SK-N-SH (cell line): Measurements from ENCODE around the gene FAM184A. TPM values are rescaled to one million over a fixed set of nuclear protein-coding genes. Genes with fewer than 3 reads are reported as not detected.

Source experiments
- CTCF ChIA-PET: fragments of 300-600, 350-600 bp; formaldehyde crosslinking; extraction: SDS; loops from one replicate; lab custom pipeline; 2021; lab: Yijun Ruan, JAX
- POLR2A ChIA-PET: fragments of 350-600 bp; sonication (Branson Sonifier 250); formaldehyde crosslinking; extraction: SDS; loops from one replicate; lab custom pipeline; 2020; ENCODE audit warnings: antibody characterized with exemption, inconsistent platforms; lab: Yijun Ruan, JAX
- DNase-seq: peaks from one replicate; pipeline ENCODE4 v3.0.0; 2012
- H2AFZ ChIP-seq: fragments of 200-600 bp; sonication (generic); 2 replicates; pipeline ENCODE4 v1.8.1; 2016; ENCODE audit warnings: antibody characterized with exemption, mild to moderate bottlenecking, low read depth
- H3F3A ChIP-seq: fragments of 200-600 bp; sonication (generic); replicated peaks from 2 replicates; pipeline ENCODE3; 2016; ENCODE audit warnings: antibody characterized with exemption, mild to moderate bottlenecking; ENCODE audit not compliant: insufficient read depth
- H3K27ac ChIP-seq, 2 experiments: fragments of 200-500 bp in 1 of 2; fragments of 200-600 bp in 1 of 2; sonication (Bioruptor generic) in 1 of 2; sonication (generic), shearing (Covaris generic) in 1 of 2; 2 replicates each; pipeline versions ENCODE4 v1.5.1 to v1.6.1; 2014 to 2016; ENCODE audit warnings: low read depth in 2 of 2, inconsistent platforms in 1 of 2, low read length in 1 of 2, mild to moderate bottlenecking in 1 of 2, mixed read lengths in 1 of 2
- H3K27me3 ChIP-seq: fragments of 200-600 bp; sonication (generic), shearing (Covaris generic); 2 replicates; pipeline ENCODE4 v1.6.1; 2016; ENCODE audit warnings: mixed run types; ENCODE audit not compliant: insufficient read depth
- H3K36me3 ChIP-seq, 2 experiments: fragments of 200-500 bp in 1 of 2; fragments of 200-600 bp in 1 of 2; sonication (Bioruptor generic) in 1 of 2; sonication (generic) in 1 of 2; replicated peaks in 1 of 2; 2 replicates each; pipeline versions ENCODE3 to v1.5.1; 2014 to 2016; ENCODE audit warnings: low read length in 1 of 2, mild to moderate bottlenecking in 1 of 2; ENCODE audit not compliant: insufficient read depth in 2 of 2, control insufficient read depth in 1 of 2
- H3K4me1 ChIP-seq, 2 experiments: fragments of 200-500 bp in 1 of 2; fragments of 200-600 bp in 1 of 2; sonication (Bioruptor generic) in 1 of 2; sonication (generic), shearing (Covaris generic) in 1 of 2; 2 replicates each; pipeline versions ENCODE4 v1.5.1 to v1.6.1; 2014 to 2016; ENCODE audit warnings: low read depth in 1 of 2, low read length in 1 of 2, mixed run types in 1 of 2; ENCODE audit not compliant: insufficient read depth in 2 of 2, control insufficient read depth in 1 of 2
- H3K4me2 ChIP-seq: fragments of 200-600 bp; sonication (generic), shearing (Covaris generic); 2 replicates; pipeline ENCODE4 v1.6.1; 2017; ENCODE audit warnings: mixed run types
- H3K4me3 ChIP-seq, 2 experiments: fragments of 200-500 bp in 1 of 2; fragments of 200-600 bp in 1 of 2; sonication (Bioruptor generic) in 1 of 2; sonication (generic), shearing (Covaris generic) in 1 of 2; 2 replicates each; pipeline versions ENCODE4 v1.5.1 to v1.8.1; 2014 to 2016; ENCODE audit warnings: low read depth in 2 of 2, inconsistent platforms in 1 of 2, low read length in 1 of 2, mild to moderate bottlenecking in 1 of 2, mixed read lengths in 1 of 2, moderate library complexity in 1 of 2
- H3K79me2 ChIP-seq: fragments of 200-600 bp; sonication (generic); 2 replicates; pipeline ENCODE4 v1.8.1; 2017; ENCODE audit warnings: mild to moderate bottlenecking; ENCODE audit not compliant: insufficient read depth
- H3K9ac ChIP-seq: fragments of 200-600 bp; sonication (generic); 2 replicates; pipeline ENCODE4 v1.6.1; 2017; ENCODE audit warnings: mixed run types
- H3K9me2 ChIP-seq: fragments of 200-600 bp; sonication (generic); 2 replicates; pipeline ENCODE4 v1.6.1; 2017; ENCODE audit warnings: mixed run types
- H3K9me3 ChIP-seq: fragments of 200-600 bp; sonication (generic); 2 replicates; pipeline ENCODE4 v1.6.1; 2017; ENCODE audit warnings: mixed run types, mild to moderate bottlenecking, moderate library complexity
- H4K20me1 ChIP-seq: fragments of 200-600 bp; sonication (generic); 2 replicates; pipeline ENCODE4 v1.6.1; 2017; ENCODE audit warnings: mild to moderate bottlenecking, mixed run types; ENCODE audit not compliant: insufficient read depth
- CHD2 ChIP-seq: fragments of 150-350 bp; IDR thresholded peaks from 2 replicates; pipeline ENCODE4 v1.6.1; 2018; ENCODE audit warnings: low read length; ENCODE audit not compliant: partially characterized antibody
- EZH2phosphoT487 ChIP-seq: fragments of 200-600 bp; sonication (generic); IDR thresholded peaks from 2 replicates; pipeline ENCODE4 v1.6.1; 2017; ENCODE audit warnings: low read depth, mixed run types, mild to moderate bottlenecking, antibody characterized with exemption, moderate library complexity, borderline replicate concordance
- FOXJ3 ChIP-seq: sonication (generic); formaldehyde crosslinking; IDR thresholded peaks from 2 replicates; pipeline ENCODE4 v1.5.1; 2020; ENCODE audit warnings: mild to moderate bottlenecking, missing genetic modification reagents
- JUND ChIP-seq: IDR thresholded peaks from 2 replicates; pipeline ENCODE4 v1.4.0; 2012
- MEF2A ChIP-seq: IDR thresholded peaks from 2 replicates; pipeline ENCODE4 v1.4.0; 2012; ENCODE audit warnings: low read depth, borderline replicate concordance
- NFIC ChIP-seq: IDR thresholded peaks from 2 replicates; pipeline ENCODE4 v1.4.0; 2012; ENCODE audit warnings: borderline replicate concordance
- NRF1 ChIP-seq: IDR thresholded peaks from 2 replicates; pipeline ENCODE4 v1.6.1; 2012; ENCODE audit warnings: low read depth, mild to moderate bottlenecking, low read length
- RFX5 ChIP-seq: IDR thresholded peaks from 2 replicates; pipeline ENCODE4 v1.6.1; 2012; ENCODE audit warnings: mild to moderate bottlenecking, improper control_type of control experiment, low read length
- RXRA ChIP-seq: IDR thresholded peaks from 2 replicates; pipeline ENCODE4 v1.4.0; 2012; ENCODE audit warnings: low read depth, mild to moderate bottlenecking, borderline replicate concordance
- TEAD4 ChIP-seq: IDR thresholded peaks from 2 replicates; pipeline ENCODE4 v1.4.0; 2012; ENCODE audit warnings: mild to moderate bottlenecking, borderline replicate concordance; ENCODE audit not compliant: insufficient read depth
- YY1 ChIP-seq: IDR thresholded peaks from 2 replicates; pipeline ENCODE4 v1.4.0; 2012; ENCODE audit warnings: low read depth, mild to moderate bottlenecking
- WGBS: methylation state at CpG from one replicate; pipeline ENCODE4 v1.1.6; 2017; ENCODE audit warnings: low lambda C conversion rate; 5-methylcytosine and 5-hydroxymethylcytosine counted together
- polyA plus RNA-seq, 3 experiments: library from polyadenylated mRNA; depleted of rRNA; stranded (reverse); fragments of >200 nt; gene quantifications; 2 replicates each; pipeline ENCODE4 v1.2.3, GENCODE V29; 2012
- TF ChIP-seq, protein P1 (sequence below): IDR thresholded peaks from 2 replicates; pipeline ENCODE4; 2012
- TF ChIP-seq, protein P2 (sequence below): fragments of 200-600 bp; sonication (generic); IDR thresholded peaks from 2 replicates; pipeline ENCODE4 v1.6.1; 2017; ENCODE audit warnings: antibody characterized with exemption, mild to moderate bottlenecking, moderate library complexity
- TF ChIP-seq, protein P3 (sequence below): IDR thresholded peaks from 2 replicates; pipeline ENCODE4 v1.4.0; 2012; ENCODE audit warnings: low read depth
- TF ChIP-seq, protein P4 (sequence below): IDR thresholded peaks from 2 replicates; pipeline ENCODE4 v1.4.0; 2012; ENCODE audit warnings: low read depth, borderline replicate concordance

Gene FAM184A
- polyA plus RNA-seq, 1 of the 3 experiments (the other 2 are of a cell fraction): 0.38 TPM

DNA sequence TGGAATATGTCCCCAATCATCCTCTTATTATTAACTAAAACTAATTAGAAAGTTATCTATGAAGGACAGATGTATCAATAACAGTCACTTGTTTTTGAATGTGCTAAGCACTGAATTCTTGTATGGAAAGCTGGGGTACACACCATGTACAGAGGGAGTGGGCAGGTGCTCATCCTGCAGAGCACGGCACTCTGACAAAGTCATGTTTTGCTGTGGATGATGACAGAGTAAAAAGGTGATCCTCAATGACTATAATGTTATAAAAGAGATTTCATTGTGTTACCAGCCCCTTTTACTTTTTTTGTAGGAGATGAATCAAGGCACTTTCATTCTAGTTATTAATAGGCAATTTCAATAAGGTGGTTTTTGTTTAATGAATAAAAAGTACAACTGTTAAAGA lies 92.2 kb downstream of the FAM184A start:
- Histone ChIP-seq H3K27ac (no peak overlapping the region), H3K9me2 (no peaks in the 10 kb centered on the region), H3K9me3 (no peaks in the 10 kb centered on the region), H3K27me3 (no peaks in the 10 kb centered on the region), H3K4me3 (no peak overlapping the region), H3K4me1 (no peaks in the 10 kb centered on the region), H4K20me1 (no peaks in the 10 kb centered on the region), H2AFZ (no peak overlapping the region), H3K9ac (no peak overlapping the region), H3K4me2 (no peak overlapping the region), H3K36me3 (no peaks in the 10 kb centered on the region), H3K79me2 (no peaks in the 10 kb centered on the region), H3F3A (no peaks in the 10 kb centered on the region)
- TF ChIP-seq, protein P1, sequence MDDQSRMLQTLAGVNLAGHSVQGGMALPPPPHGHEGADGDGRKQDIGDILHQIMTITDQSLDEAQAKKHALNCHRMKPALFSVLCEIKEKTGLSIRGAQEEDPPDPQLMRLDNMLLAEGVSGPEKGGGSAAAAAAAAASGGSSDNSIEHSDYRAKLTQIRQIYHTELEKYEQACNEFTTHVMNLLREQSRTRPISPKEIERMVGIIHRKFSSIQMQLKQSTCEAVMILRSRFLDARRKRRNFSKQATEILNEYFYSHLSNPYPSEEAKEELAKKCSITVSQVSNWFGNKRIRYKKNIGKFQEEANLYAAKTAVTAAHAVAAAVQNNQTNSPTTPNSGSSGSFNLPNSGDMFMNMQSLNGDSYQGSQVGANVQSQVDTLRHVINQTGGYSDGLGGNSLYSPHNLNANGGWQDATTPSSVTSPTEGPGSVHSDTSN: no peak
- TF ChIP-seq MEF2A: no peak
- no peak for TF ChIP-seq CHD2
- TF ChIP-seq, protein P2, sequence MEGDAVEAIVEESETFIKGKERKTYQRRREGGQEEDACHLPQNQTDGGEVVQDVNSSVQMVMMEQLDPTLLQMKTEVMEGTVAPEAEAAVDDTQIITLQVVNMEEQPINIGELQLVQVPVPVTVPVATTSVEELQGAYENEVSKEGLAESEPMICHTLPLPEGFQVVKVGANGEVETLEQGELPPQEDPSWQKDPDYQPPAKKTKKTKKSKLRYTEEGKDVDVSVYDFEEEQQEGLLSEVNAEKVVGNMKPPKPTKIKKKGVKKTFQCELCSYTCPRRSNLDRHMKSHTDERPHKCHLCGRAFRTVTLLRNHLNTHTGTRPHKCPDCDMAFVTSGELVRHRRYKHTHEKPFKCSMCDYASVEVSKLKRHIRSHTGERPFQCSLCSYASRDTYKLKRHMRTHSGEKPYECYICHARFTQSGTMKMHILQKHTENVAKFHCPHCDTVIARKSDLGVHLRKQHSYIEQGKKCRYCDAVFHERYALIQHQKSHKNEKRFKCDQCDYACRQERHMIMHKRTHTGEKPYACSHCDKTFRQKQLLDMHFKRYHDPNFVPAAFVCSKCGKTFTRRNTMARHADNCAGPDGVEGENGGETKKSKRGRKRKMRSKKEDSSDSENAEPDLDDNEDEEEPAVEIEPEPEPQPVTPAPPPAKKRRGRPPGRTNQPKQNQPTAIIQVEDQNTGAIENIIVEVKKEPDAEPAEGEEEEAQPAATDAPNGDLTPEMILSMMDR: no peak
- TF ChIP-seq NRF1: no peak
- TF ChIP-seq YY1: no peak
- ChIA-PET CTCF (no interaction called here), POLR2A (no interaction called here)
- WGBS: 73% methylated on average over 1 of the region's 1 CpG
- DNase-seq: no peak

DNA sequence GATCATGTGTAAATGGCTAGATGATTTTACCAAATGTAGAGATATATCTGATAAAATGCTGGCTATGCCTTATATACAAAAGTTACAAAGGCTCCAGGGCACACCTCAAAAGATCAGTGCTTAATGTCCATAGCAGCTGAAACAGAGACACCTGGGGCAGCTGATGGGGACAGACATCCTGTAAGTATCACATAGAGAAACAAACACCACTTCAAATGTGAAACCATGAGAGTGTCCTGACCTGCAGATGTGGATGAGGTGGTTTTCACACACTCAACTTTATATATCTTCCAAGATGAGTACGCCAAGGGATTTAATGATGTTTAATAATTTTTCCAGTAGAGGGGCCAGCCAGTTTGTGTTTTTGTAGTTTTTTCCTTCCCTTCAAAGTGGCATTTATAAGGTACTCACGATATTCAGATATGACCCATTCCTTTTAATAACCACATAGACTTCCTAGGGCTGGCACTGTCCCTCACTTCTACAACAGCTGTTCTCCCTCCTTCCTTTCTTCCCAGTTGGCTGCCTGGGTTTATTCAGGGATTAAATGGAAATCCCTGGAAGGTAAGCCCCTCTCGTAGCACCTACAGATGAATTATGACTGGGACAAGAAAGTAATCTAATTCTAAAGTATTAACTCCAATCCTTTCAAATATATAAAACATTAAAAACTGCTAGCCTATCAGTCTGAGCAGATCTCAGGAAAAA lies 93.2 kb downstream of the FAM184A start:
- Histone ChIP-seq H3K4me2 (no peak overlapping the region), H2AFZ (no peak overlapping the region), H3K9ac (no peak overlapping the region), H3K79me2 (no peaks in the 10 kb centered on the region), H3K9me2 (no peaks in the 10 kb centered on the region), H4K20me1 (no peaks in the 10 kb centered on the region), H3K27me3 (no peaks in the 10 kb centered on the region), H3K36me3 (no peaks in the 10 kb centered on the region), H3F3A (no peaks in the 10 kb centered on the region), H3K4me3 (no peak overlapping the region), H3K9me3 (no peaks in the 10 kb centered on the region), H3K27ac (no peak overlapping the region), H3K4me1 (no peaks in the 10 kb centered on the region)
- WGBS: 84% methylated on average over 3 of the region's 3 CpGs
- TF ChIP-seq RXRA: no peak
- no peak for DNase-seq
- CTCF ChIA-PET: no interaction called here
- POLR2A ChIA-PET: no interaction called here

DNA sequence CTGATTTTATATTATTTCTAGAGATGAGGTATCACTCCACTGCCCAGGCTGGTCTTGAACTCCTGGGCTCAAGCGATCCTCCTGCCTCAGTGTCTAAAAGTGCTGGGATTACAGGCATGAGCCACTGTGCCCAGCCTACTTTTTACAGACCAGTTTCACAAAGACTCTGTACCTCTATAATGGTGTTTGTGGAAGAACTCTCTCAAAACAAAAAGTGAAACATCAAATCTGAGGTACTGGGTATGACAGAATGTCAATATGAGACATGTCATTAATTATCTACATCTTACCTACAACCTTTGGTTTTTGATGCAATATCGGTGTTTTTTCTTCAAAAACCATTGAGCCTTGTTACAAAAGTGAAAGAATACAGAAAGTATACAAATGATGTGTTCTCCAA lies 94.1 kb downstream of the FAM184A start:
- H3K9me3 ChIP-seq: no peaks in the 10 kb centered on the region
- H3K4me2 ChIP-seq: no peak overlapping the region
- H4K20me1 ChIP-seq: no peaks in the 10 kb centered on the region
- no peak for DNase-seq
- H2AFZ ChIP-seq: no peak overlapping the region
- no peaks in the 10 kb centered on the region for H3F3A ChIP-seq
- no peak overlapping the region for H3K9ac ChIP-seq
- ChIA-PET POLR2A (no interaction called here), CTCF (no interaction called here)
- H3K79me2 ChIP-seq: no peaks in the 10 kb centered on the region
- no peaks in the 10 kb centered on the region for H3K27me3 ChIP-seq
- no peaks in the 10 kb centered on the region for H3K4me1 ChIP-seq
- H3K36me3 ChIP-seq: no peaks in the 10 kb centered on the region
- WGBS: 86% methylated on average over 2 of the region's 2 CpGs
- TF ChIP-seq TEAD4 (no peak), RXRA (no peak), FOXJ3 (CRISPR knock-in tag) (no peak), JUND (no peak), RFX5 (no peak), EZH2phosphoT487 (no peak), YY1 (no peak), NFIC (no peak)
- TF ChIP-seq, protein P3, sequence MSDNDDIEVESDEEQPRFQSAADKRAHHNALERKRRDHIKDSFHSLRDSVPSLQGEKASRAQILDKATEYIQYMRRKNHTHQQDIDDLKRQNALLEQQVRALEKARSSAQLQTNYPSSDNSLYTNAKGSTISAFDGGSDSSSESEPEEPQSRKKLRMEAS: no peak
- TF ChIP-seq, protein P4, sequence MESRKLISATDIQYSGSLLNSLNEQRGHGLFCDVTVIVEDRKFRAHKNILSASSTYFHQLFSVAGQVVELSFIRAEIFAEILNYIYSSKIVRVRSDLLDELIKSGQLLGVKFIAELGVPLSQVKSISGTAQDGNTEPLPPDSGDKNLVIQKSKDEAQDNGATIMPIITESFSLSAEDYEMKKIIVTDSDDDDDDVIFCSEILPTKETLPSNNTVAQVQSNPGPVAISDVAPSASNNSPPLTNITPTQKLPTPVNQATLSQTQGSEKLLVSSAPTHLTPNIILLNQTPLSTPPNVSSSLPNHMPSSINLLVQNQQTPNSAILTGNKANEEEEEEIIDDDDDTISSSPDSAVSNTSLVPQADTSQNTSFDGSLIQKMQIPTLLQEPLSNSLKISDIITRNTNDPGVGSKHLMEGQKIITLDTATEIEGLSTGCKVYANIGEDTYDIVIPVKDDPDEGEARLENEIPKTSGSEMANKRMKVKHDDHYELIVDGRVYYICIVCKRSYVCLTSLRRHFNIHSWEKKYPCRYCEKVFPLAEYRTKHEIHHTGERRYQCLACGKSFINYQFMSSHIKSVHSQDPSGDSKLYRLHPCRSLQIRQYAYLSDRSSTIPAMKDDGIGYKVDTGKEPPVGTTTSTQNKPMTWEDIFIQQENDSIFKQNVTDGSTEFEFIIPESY: no peak
- TF ChIP-seq, all 33 proteins: peak for 0
- Histone ChIP-seq H3K4me3 (no peak overlapping the region), H3K27ac (no peak overlapping the region), H3K9me2 (no peaks in the 10 kb centered on the region)
